GM18907 (cell line): ENCODE measurements around the gene ASTE1.
"Not testable (repeated sequence)": the region's sequence is repeated elsewhere in the genome, so short reads cannot be mapped to it uniquely, and the experiment has no call there.

ENCODE experiments used
- ATAC-seq: cut with Tn5 transposase; IDR thresholded peaks from one replicate; pipeline ENCODE4 v1.9.1; 2021; ENCODE audit warnings: mild to moderate bottlenecking, moderate library complexity; ENCODE audit not compliant: unreplicated experiment

Gene ASTE1

DNA sequence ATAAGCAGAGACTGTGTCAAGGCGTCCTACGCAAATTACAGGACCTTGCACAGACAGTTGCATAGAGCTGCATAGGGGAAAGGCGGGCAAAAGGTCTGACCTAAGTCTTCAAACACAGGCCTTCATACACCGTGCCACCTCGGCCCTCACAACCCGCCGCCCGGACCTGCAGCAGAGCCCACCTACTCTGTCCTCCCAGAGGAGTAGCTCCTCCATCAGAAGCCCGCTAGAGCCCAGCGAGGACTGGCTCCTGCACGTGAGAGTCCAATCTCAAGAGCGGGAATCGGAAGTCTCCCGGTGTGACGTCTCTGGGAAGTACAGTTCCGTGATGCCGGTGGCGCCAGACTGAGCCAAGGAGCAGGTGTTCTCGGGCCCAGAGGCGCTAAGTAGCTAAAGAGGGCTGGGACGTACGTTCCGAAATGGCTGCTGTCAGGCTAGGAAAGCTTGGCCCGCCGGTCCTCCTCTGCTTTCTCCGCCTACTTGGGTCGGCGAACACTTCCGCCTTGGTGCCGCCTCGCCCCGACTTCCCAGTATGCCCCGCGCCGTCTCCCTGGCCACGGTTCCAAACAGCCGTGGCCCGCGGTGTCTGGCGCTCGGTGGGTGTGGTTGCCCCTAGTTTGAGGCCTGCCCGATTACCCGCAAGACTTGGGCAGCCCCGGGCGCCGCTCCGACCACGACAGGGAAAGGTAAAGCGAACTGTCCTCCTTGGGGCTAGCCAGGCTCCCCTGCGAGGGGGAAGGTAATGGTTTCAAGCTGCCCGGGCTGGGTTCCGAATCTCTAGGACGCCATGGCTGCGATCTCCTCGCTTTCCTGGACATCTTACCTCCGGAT, at the start of gene ASTE1, which contains the start of gene NEK11:
Gene ASTE1 (minus strand): TSS at position 505 of the 831 bp plus-strand sequence. CDS start 1,519 bp downstream, outside the sequence.
Gene NEK11 (plus strand): TSS at position 557 of the 831 bp plus-strand sequence. CDS start 2,832 bp downstream, outside the sequence.
- peak; percentile 99 for ATAC-seq

- ATAC-seq: no peak
Observed at GRCh38 chr3:131075632-131076328, 49.2 kb upstream of the ASTE1 start.

GRCh38 chr3:131072845-131073244, 46.2 kb upstream of the ASTE1 start:
- ATAC-seq: no peak

- ATAC-seq: no peak
Observed at GRCh38 chr3:131072099-131072559, 45.5 kb upstream of the ASTE1 start.

- no peak for ATAC-seq
Observed at GRCh38 chr3:131067983-131068382, 41.4 kb upstream of the ASTE1 start.

GRCh38 chr3:131053043-131053859, 26.6 kb upstream of the ASTE1 start:
- ATAC-seq: no peak

DNA sequence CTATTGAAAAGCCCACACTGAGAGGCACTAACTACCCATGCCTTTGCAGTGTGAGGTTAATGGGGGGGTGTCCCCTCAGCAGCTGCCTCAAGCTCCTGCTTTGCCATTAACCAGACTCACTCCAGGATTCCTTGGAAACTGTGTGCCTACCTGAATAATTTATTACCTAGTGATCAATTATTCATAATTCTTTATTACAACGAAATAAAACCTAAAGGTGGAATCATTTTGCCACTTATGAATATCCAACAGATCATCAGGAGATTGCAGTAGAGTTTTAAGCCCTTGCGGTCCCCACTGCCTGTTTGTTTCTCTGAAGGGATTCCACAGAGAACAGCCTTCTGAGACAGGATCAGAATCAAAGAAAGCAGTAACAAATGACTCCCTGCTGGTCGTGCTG, 23.4 kb upstream of the ASTE1 start:
- no peak for ATAC-seq

DNA sequence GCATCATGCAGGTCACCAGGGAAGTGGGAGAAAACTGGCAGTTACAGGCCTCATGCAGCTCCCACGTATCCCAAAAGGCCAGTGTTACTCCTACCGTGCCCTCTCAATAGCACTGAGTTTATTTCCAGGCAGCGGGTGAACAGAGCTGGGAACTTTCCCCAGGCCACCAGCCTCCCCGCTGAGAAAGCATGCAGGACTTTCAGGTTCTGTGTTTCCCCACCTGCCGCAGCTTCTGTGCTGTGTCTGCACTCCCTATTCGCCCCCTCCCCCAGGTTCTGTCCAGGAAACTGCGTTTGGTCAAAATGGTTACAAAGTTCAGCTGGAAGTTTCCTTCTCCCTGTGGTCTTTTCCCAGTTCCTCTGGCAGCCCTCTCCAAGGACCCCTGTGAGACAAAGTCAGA, 21.4 kb upstream of the ASTE1 start:
- ATAC-seq: no peak

GRCh38 chr3:131047582-131047981, 21.0 kb upstream of the ASTE1 start:
- ATAC-seq: no peak

DNA sequence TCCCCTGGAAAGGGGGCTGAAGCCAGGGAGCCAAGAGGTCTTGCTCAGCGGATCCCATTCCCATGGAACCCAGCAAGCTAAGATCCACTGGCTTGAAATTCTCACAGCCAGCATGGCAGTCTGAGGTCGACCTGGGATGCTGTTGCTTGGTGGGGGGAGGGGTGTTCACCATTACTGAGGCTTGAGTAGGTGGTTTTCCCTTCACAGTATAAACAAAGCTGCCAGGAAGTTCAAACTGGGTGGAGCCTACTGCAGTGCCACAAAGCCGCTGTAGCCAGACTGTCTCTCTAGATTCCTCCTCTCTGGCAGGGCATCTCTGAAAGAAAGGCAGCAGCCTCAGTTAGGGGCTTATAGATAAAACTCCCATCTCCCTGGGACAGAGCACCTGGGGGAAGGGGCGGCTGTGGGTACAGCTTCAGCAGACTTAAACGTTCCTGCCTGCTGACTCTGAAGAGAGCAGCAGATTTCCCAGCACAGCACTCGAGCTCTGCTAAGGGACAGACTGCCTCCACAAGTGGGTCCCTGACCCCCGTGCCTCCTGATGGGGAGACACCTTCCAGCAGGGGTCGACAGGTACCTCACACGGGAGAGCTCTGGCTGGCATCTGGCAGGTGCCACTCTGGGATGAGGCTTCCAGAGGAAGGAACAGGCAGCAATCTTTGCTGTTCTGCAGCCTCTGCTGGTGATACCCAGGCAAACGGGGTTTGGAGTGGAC, 15.8 kb upstream of the ASTE1 start:
- ATAC-seq: not testable (repeated sequence)

GRCh38 chr3:131038326-131038725, 11.7 kb upstream of the ASTE1 start:
- ATAC-seq: no peak

- ATAC-seq: no peak
Observed at GRCh38 chr3:131036986-131037385, 10.4 kb upstream of the ASTE1 start.

- no peak for ATAC-seq
Observed at GRCh38 chr3:131036200-131036816, 9.7 kb upstream of the ASTE1 start.

GRCh38 chr3:131033480-131034080, 7.0 kb upstream of the ASTE1 start:
- no peak for ATAC-seq

DNA sequence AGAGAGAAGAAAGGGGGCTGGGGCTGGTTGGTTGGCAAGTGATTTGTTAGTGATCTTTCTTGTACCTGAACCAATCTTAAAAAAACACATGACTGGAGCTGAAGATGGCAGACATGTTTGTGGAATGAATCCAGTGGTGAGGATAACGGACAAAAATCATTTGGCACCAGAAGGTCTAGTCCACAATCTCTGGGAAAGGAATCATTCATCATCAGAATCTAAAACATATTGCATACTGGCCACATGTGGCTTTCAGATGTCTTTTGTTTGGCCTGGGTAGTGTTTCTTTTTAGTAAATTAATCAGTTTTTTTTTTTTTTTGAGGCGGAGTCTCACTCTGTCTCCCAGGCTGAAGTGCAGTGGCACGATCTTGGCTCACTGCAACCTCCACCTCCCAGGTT, 5.0 kb upstream of the ASTE1 start:
- no peak for ATAC-seq

GRCh38 chr3:131028844-131029243, 2.2 kb upstream of the ASTE1 start:
- no peak for ATAC-seq

DNA sequence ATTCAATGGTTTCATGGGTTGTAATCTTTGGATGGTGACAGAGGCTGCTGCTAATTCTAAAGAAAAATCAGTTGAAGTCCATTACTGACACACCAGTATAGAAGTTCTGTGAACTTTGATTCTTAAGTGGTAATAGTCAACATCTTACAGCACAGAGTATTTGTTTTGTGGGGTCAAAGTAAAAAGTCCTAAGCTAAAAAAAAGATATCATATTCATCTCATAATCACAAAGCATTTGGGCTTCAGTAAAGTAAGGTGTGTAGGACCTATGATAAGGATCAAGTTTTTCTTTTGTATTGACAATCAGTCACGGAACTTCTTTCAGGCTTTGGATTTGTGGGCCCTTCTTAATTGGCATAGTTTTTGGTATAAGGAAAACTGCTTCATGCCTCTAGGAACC, 1.1 kb downstream of the ASTE1 start:
- ATAC-seq: no peak

GRCh38 chr3:131020122-131020693, 6.4 kb downstream of the ASTE1 start:
- peak; percentile 67 for ATAC-seq

GRCh38 chr3:131018970-131019369, 7.7 kb downstream of the ASTE1 start:
- no peak for ATAC-seq
